ENCODE data around the gene TNFRSF11A.

DNA sequence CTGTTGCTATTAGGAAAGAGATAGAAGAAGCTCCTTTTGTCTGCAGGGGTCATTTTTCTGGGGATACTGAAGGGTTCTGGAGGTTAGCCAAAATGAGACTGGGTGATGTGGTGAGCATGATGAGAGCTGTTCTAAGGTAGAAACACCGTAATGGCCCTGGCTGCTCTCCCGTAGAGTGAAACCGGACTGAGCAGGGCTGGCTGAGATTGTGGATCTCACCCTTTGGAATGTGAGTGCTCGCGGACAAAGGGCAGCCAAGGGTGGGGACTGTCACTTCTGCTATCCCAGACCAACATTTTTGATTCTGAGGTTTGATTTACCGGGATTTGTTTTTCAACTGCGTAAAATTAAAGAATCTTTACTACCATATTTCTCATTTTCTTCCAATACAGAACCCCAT lies 36.2 kb downstream of the TNFRSF11A start:
- TF ChIP-seq, protein P1, sequence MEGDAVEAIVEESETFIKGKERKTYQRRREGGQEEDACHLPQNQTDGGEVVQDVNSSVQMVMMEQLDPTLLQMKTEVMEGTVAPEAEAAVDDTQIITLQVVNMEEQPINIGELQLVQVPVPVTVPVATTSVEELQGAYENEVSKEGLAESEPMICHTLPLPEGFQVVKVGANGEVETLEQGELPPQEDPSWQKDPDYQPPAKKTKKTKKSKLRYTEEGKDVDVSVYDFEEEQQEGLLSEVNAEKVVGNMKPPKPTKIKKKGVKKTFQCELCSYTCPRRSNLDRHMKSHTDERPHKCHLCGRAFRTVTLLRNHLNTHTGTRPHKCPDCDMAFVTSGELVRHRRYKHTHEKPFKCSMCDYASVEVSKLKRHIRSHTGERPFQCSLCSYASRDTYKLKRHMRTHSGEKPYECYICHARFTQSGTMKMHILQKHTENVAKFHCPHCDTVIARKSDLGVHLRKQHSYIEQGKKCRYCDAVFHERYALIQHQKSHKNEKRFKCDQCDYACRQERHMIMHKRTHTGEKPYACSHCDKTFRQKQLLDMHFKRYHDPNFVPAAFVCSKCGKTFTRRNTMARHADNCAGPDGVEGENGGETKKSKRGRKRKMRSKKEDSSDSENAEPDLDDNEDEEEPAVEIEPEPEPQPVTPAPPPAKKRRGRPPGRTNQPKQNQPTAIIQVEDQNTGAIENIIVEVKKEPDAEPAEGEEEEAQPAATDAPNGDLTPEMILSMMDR (IDR thresholded peaks at IDR 0.05; ENCODE audit: low read depth, low read length): no peak
- no peak for TF ChIP-seq EZH2phosphoT487 (IDR thresholded peaks at IDR 0.05; ENCODE audit: low read depth)

All from OCI-LY3 (cell line).